Astrocyte of the hippocampus (primary cell): ENCODE measurements around the gene GRPEL1.
A peak's percentile ranks its signal among the peaks of the same experiment; 100 is the strongest.
"Not testable (repeated sequence)": the region's sequence is repeated elsewhere in the genome, so short reads cannot be mapped to it uniquely, and the experiment has no call there.

Experiments used
- DNase-seq: peaks from one replicate; pipeline ENCODE4 v3.0.0; 2011; ENCODE audit warnings: low read depth, low spot score

The GRPEL1 gene

GRCh38 chr4:7067452-7068278 is at the start of gene GRPEL1:
TSS of gene GRPEL1 (minus strand) at chr4:7068064. CDS start at chr4:7068032, 32 bp downstream.
- DNase-seq: peak; percentile 100

DNA sequence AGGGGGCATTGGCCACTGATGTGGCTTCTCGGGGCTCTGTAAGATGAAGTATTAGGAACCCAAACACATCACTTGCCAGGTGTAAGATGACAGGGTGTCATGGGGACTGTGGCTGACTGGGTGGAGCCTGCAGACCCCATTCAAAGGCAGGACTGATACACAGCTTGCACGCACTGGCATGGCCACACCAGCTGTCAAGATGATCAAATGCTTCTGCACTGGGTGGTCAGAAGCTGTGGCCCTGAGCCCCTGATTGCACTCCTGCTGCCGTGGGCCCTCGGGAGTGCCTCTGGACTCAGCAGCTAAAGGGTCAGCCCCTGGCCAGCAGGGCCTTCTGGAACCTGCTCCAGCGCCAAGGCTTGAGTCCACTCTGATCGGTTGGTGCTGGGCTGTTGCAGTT is 48.8 kb upstream of the GRPEL1 start:
- no peak for DNase-seq

GRCh38 chr4:7115557-7116340 is 47.9 kb upstream of the GRPEL1 start:
- no peak for DNase-seq

DNA sequence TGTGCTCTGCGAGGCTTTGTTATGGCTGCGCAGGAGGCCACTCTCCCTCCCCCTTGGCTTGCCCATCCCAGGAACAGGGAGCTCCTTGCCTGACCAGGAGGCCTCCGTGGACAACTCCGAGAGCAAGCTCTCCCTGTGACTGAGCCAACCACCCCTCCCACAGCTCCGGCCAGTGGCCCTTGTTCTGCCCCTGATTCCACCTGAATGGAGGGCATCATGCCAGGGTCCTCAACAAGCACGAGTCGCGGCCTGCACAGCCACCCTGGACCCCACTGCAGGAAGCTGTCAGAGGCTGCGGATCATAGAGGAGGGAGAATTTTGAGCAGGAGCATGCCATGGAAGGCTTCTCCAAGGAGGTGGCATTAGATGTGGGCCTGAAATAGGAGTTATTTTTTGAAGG is 44.8 kb upstream of the GRPEL1 start:
- no peak for DNase-seq

- no peak for DNase-seq
Observed at GRCh38 chr4:7111441-7111840, 43.6 kb upstream of the GRPEL1 start.

GRCh38 chr4:7110546-7110945 is 42.7 kb upstream of the GRPEL1 start:
- no peak for DNase-seq

- DNase-seq: no peak
Observed at GRCh38 chr4:7109169-7109568, 41.3 kb upstream of the GRPEL1 start.

GRCh38 chr4:7108660-7109059 is 40.8 kb upstream of the GRPEL1 start:
- DNase-seq: no peak

GRCh38 chr4:7108046-7108625 is 40.3 kb upstream of the GRPEL1 start:
- DNase-seq: no peak

- DNase-seq: no peak
Observed at GRCh38 chr4:7107166-7107905, 39.5 kb upstream of the GRPEL1 start.

DNA sequence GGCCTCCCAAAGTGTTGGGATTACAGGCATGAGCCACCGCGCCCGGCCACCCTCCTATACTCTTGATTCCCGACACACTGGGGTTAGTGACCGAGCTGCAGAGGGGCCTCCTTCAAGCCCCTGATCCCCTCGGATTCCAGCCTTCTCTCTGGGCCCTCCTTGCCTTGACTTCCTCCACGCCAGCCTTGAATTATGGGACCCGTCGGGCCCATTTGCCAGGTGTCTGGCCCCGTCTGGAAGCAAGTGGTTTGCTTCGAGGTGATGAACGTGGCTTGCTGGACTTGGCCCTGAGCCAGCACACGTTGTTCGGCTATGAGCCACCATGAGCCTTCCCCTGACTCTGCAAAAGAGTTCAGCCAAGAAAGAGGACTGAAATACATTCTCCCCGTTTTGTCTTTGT is 37.4 kb upstream of the GRPEL1 start:
- DNase-seq: no peak

DNA sequence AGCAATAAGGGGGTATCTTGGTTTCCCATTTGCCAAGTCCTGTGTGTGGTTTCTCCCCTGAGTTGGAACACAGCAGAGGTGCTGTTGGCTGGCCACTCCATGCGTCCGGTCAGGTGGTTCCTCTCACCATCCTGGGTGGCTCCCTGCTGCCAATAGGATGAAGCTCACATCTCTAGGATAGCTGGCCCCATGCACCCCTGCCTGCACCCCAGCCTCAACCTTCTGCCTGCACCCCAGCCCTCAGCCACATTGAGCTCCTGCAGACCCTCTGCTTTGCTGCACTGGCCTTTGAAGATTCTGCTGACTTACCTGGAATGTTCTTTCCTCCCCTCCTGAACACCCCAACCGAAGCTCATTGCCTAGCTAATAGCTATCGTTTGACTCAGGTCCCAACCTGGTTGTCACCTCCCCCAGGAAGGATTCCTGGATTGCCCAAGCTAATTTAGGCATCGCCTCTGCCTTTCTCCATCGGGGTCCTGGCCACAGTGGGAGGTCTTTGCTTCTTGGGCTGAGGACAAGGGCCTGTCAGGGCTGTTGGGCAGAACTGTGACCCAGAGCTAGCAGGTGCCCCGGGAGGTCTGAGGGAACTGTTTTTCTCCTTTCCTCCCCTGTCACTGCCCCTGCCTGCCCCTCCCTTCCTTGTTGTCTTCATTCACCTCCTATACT is 36.6 kb upstream of the GRPEL1 start:
- no peak for DNase-seq

- no peak for DNase-seq
Observed at GRCh38 chr4:7103607-7104365, 35.9 kb upstream of the GRPEL1 start.

DNA sequence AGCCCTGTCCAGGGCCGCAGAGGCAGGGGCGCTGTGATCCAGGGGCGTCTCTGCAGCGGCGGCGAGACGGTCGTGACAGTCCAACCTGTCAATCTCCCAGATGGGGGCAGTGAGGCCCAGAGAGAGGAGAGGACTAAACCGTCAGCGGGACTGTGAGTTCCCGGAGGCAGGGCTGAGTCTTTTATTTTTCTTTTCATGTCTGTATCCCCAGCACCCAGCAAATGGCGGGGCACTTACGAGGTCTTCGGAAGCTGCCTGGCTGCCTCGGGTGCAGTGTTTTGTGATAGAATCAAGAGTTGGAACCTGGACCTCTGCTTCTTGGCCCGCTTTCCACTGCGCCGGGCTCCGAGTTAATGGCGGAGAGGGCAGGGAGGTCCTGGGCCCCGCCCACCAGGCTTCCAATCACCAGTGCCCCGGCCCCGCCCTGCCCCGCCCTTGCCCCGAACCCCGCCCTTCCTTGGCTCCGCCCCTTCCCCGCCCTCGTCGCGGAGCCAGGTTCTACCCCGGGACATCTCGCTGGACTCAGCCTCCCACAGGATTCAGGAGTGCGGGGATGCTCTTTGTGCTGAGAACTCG is 35.3 kb upstream of the GRPEL1 start:
- DNase-seq: peak; percentile 84

GRCh38 chr4:7102516-7102909 is 34.6 kb upstream of the GRPEL1 start:
- not testable (repeated sequence) for DNase-seq

DNA sequence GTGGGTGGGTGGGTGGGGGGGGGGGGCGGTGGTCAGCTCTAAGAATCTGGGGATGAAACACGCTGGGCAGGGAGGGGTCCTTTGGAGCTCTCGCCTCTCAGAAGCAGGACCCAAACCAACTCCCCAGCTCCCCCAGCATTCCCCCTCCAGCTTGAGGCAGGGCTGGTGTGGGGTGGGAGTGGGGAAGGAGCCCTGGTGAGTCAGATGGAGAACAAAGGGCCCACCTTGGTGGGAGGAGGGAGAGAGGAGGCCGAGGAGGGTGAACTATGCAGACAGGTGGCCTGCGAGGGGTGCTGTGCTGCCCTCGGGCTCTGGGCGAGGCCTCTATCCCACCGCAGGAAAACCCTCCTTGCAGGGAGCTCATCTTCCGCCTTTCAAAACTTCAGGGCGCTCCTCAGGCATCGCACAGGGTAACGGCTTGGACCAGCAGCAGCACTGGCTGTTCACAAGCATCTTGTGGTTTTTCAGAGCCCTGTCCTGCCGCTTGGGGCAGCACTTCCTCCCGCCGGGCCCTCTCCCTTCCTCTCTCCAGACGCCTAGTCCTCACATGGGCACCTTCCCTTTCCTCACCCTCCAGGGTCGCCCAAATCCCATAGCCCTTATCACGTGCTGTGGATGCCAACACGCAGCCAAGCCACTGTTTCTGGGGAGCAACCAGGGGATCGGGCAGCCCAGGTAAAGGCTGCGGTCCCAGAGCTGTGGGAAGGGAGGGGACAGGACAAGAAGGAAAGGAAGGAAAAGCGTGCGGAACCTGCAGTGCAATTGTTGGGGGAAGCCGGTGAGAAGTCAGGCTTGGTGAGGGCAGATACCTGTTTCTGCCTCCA is 34.0 kb upstream of the GRPEL1 start:
- peak; percentile 82 for DNase-seq

- DNase-seq: no peak
Observed at GRCh38 chr4:7096236-7096635, 28.4 kb upstream of the GRPEL1 start.

- DNase-seq: no peak
Observed at GRCh38 chr4:7095611-7096155, 27.8 kb upstream of the GRPEL1 start.

DNA sequence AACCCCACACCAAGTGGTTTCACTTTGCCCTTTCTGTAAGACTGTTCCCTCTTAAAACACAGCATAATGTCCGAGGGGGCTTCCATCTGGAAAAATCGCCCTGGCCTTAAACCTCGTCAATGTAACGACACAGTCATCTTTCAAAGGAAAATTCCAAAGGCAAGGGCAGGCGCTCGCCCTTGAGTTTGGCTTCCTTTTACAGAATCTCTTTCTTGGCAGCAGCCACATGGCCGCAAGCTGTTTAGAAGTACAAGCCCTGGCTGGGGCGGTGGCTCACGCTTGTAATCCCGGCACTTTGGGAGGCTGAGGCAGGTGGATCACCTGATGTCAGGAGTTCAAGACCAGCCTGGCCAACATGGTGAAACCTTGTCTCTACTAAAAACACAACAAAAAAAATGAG is 27.1 kb upstream of the GRPEL1 start:
- DNase-seq: no peak
